IMR-90 (cell line): ENCODE data around the gene SDHAF4. TPM values are rescaled to one million over a fixed set of nuclear protein-coding genes. Genes with fewer than 3 reads are reported as not detected.

Experiments used
- ATAC-seq: fragments of 200-7000 bp; cut with Tn5 transposase; 2 replicates; pipeline ENCODE4 v1.9.1; 2020; ENCODE audit warnings: low read depth, mild to moderate bottlenecking, moderate library complexity
- BruUV-seq: library from RNA; stranded (reverse); fragments of 400-500 nt; replicated peaks from 2 replicates; lab custom pipeline; 2021; lab: Mats Ljungman, UMichigan
- CTCF ChIA-PET: fragments of 300-600 bp; formaldehyde crosslinking; extraction: SDS; loops from one replicate; lab custom pipeline; 2021; ENCODE audit warnings: antibody characterized with exemption; lab: Yijun Ruan, JAX
- POLR2A ChIA-PET: fragments of 300-600 bp; sonication (Branson Sonifier 250); formaldehyde crosslinking; loops from one replicate; lab custom pipeline; 2022; ENCODE audit warnings: antibody characterized with exemption; ENCODE audit not compliant: unreplicated experiment; lab: Charles Lee
- DNase-seq: peaks from one replicate; pipeline ENCODE4 v3.0.0; 2013
- H2AFZ ChIP-seq: replicated peaks from 2 replicates; pipeline ENCODE3; 2013; ENCODE audit warnings: low read length, mild to moderate bottlenecking; ENCODE audit not compliant: poor library complexity
- H2AK5ac ChIP-seq: 2 replicates; pipeline ENCODE4 v1.6.1; 2013; ENCODE audit warnings: low read depth, low read length, inconsistent platforms
- H2AK9ac ChIP-seq: replicated peaks from 2 replicates; pipeline ENCODE3; 2013; ENCODE audit warnings: mild to moderate bottlenecking, low read depth, low read length, moderate library complexity; ENCODE audit not compliant: poor library complexity
- H2BK120ac ChIP-seq: 2 replicates; pipeline ENCODE4 v1.6.1; 2013; ENCODE audit warnings: low read depth, low read length, inconsistent platforms
- H2BK15ac ChIP-seq: 3 replicates; pipeline ENCODE4 v1.6.1; 2013; ENCODE audit warnings: low read depth, low read length, inconsistent platforms
- H2BK20ac ChIP-seq: 2 replicates; pipeline ENCODE4 v1.6.1; 2013; ENCODE audit warnings: low read depth, mild to moderate bottlenecking, inconsistent platforms, low read length, moderate library complexity
- H2BK5ac ChIP-seq: 2 replicates; pipeline ENCODE4 v1.6.1; 2013; ENCODE audit warnings: mild to moderate bottlenecking, low read depth, low read length, inconsistent platforms; ENCODE audit not compliant: poor library complexity, severe bottlenecking
- H3K14ac ChIP-seq: replicated peaks from 2 replicates; pipeline ENCODE4 v1.6.1; 2013; ENCODE audit warnings: low read depth, low read length, inconsistent platforms
- H3K18ac ChIP-seq: 2 replicates; pipeline ENCODE4 v1.6.1; 2013; ENCODE audit warnings: low read depth, low read length, control low read depth
- H3K23ac ChIP-seq: 2 replicates; pipeline ENCODE4 v1.6.1; 2013; ENCODE audit warnings: low read depth, low read length, inconsistent platforms
- H3K27ac ChIP-seq: 2 replicates; pipeline ENCODE4 v1.5.1; 2013; ENCODE audit warnings: mild to moderate bottlenecking, control low read depth, low read length; ENCODE audit not compliant: insufficient read depth
- H3K27me3 ChIP-seq: 2 replicates; pipeline ENCODE4 v1.6.1; 2013; ENCODE audit warnings: low read length; ENCODE audit not compliant: control insufficient read depth, insufficient read depth
- H3K36me3 ChIP-seq: 2 replicates; pipeline ENCODE4 v1.6.1; 2013; ENCODE audit warnings: low read length, mixed read lengths; ENCODE audit not compliant: control insufficient read depth, insufficient read depth
- H3K4ac ChIP-seq: 2 replicates; pipeline ENCODE4 v1.6.1; 2013; ENCODE audit warnings: low read depth, low read length, inconsistent platforms
- H3K4me1 ChIP-seq: 2 replicates; pipeline ENCODE4 v1.6.1; 2013; ENCODE audit warnings: low read length, mixed read lengths; ENCODE audit not compliant: control insufficient read depth, insufficient read depth
- H3K4me2 ChIP-seq: 2 replicates; pipeline ENCODE4 v1.6.1; 2013; ENCODE audit warnings: low read depth, mild to moderate bottlenecking, control low read depth, low read length, moderate library complexity
- H3K4me3 ChIP-seq: 2 replicates; pipeline ENCODE4 v1.5.1; 2013; ENCODE audit warnings: low read depth, mild to moderate bottlenecking, control low read depth, low read length, moderate library complexity; ENCODE audit not compliant: insufficient read depth
- H3K56ac ChIP-seq: 2 replicates; pipeline ENCODE4 v1.6.1; 2013; ENCODE audit warnings: low read length, inconsistent platforms; ENCODE audit not compliant: insufficient read depth; ENCODE audit errors: extremely low read depth
- H3K79me1 ChIP-seq, 2 experiments: 2 replicates each; pipeline ENCODE4 v1.6.1; 2013; ENCODE audit warnings: low read length in 2 of 2, inconsistent platforms in 1 of 2, low read depth in 1 of 2
- H3K9ac ChIP-seq: 2 replicates; pipeline ENCODE4 v1.6.1; 2013; ENCODE audit warnings: low read depth, low read length, control low read depth
- H3K9me1 ChIP-seq: 2 replicates; pipeline ENCODE4 v1.6.1; 2013; ENCODE audit warnings: low read length, inconsistent platforms; ENCODE audit not compliant: insufficient read depth
- H3K9me3 ChIP-seq: 2 replicates; pipeline ENCODE4 v1.6.1; 2013; ENCODE audit warnings: low read length; ENCODE audit not compliant: control insufficient read depth, insufficient read depth
- H4K20me1 ChIP-seq: 2 replicates; pipeline ENCODE4 v1.6.1; 2013; ENCODE audit warnings: low read length, inconsistent platforms; ENCODE audit not compliant: insufficient read depth
- H4K5ac ChIP-seq: 2 replicates; pipeline ENCODE4 v1.6.1; 2013; ENCODE audit warnings: mild to moderate bottlenecking, low read depth, low read length, control low read depth
- H4K8ac ChIP-seq, 2 experiments: 2 replicates each; pipeline ENCODE4 v1.6.1; 2013; ENCODE audit warnings: low read depth in 2 of 2, low read length in 2 of 2, control low read depth in 1 of 2, inconsistent platforms in 1 of 2
- H4K91ac ChIP-seq: 2 replicates; pipeline ENCODE4 v1.6.1; 2013; ENCODE audit warnings: low read depth, low read length, inconsistent platforms; ENCODE audit not compliant: insufficient read depth
- BHLHE40 ChIP-seq: fragments of 150-350 bp; IDR thresholded peaks from 2 replicates; pipeline ENCODE4 v1.6.1; 2016; ENCODE audit warnings: mild to moderate bottlenecking, low read depth, low read length
- CTCF ChIP-seq: conservative IDR thresholded peaks from 2 replicates; pipeline ENCODE4 v1.5.1; 2012; ENCODE audit warnings: mild to moderate bottlenecking, low read depth, low read length, improper control_type of control experiment
- MAZ ChIP-seq: IDR thresholded peaks from 2 replicates; pipeline ENCODE4 v1.6.1; 2012; ENCODE audit warnings: low read depth, mild to moderate bottlenecking, low read length, improper control_type of control experiment, moderate library complexity, borderline replicate concordance
- MXI1 ChIP-seq: IDR thresholded peaks from 2 replicates; pipeline ENCODE4 v1.6.1; 2012; ENCODE audit warnings: low read depth, mild to moderate bottlenecking, low read length, moderate library complexity, borderline replicate concordance
- NFE2L2 ChIP-seq: fragments of 150-350 bp; IDR thresholded peaks from 2 replicates; pipeline ENCODE4 v1.6.1; 2016; ENCODE audit warnings: low read depth, mild to moderate bottlenecking, low read length
- USF2 ChIP-seq: fragments of 150-350 bp; IDR thresholded peaks from 2 replicates; pipeline ENCODE4 v1.6.1; 2017; ENCODE audit warnings: mild to moderate bottlenecking, antibody characterized with exemption, low read length, low read depth
- WGBS, 2 experiments: methylation state at CpG; one replicate each; pipeline versions ENCODE4 v1.1.5 to v1.1.7; 2013; ENCODE audit warnings: missing lambda C conversion rate in 2 of 2; ENCODE audit not compliant: insufficient read length in 1 of 2; ENCODE audit errors: extremely low coverage in 2 of 2; 5-methylcytosine and 5-hydroxymethylcytosine counted together
- dilution Hi-C: fragments of 300-500 bp; cut with HindIII; formaldehyde crosslinking; loops from one replicate; pipeline ENCODE4 v1.14.3; 2018; ENCODE audit warnings: low sequenced_read_pairs; ENCODE audit not compliant: unreplicated experiment
- in situ Hi-C: fragments of 300-500 bp; cut with MboI; formaldehyde crosslinking; loops from 3 replicates; pipeline ENCODE4 v1.14.3; 2019; ENCODE audit warnings: low sequenced_read_pairs, inconsistent platforms, mixed read lengths
- intact Hi-C: fragments of 100-400 bp; cut with micrococcal nuclease; formaldehyde crosslinking; loops from 2 replicates; pipeline ENCODE4 v1.10.0; 2022
- polyA plus RNA-seq, 3 experiments: library from polyadenylated mRNA; depleted of rRNA; stranded (reverse); fragments of >200 nt; gene quantifications; 2 replicates each; pipeline ENCODE4 v1.2.3, GENCODE V29; 2012; ENCODE audit warnings: low replicate concordance in 1 of 3
- total RNA-seq: library from RNA; depleted of rRNA; stranded (reverse); fragments of >200 nt; gene quantifications from 2 replicates; pipeline ENCODE4 v1.2.3, GENCODE V29; 2012

SDHAF4 gene
- total and polyA plus RNA-seq, 2 of the 4 experiments (the other 2 are of a cell fraction): 1.6 to 4.4 TPM

DNA sequence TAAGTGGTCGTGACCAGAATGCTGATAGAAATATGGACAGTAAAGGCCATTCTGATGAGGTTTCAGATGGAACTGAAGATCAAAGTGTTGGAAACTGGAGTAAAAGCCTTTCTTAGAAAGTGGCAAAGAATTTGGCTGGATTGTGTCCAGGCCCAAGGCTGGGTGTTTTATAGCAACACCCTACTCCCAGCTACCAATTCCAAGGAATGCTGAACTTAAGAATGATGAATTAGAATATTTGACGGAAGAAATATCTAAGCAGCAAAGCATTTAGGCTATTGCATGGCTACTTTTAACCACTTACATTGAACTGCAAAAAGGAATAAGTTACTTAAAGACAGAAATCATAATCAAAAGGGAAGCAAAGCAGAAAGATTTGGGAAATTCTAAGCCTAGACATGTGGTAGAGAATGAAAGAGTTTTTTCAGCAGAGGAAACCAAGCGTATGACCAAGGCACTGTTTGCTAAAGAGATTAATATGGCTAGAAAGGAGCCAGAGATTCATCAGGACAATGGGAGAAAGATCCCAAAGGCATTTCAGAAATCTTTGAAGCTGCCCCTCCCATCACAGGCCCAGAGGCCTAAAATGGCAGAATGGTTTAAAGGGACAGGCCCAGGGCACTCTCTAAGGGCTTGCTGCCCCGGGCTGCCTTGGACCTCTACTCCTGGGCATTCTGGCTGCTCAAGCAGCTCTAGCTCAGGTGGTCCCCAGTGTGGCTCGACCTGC is 25.8 kb downstream of the SDHAF4 start:
- H3K27ac ChIP-seq: no peak overlapping the region
- no peak overlapping the region for H3K4me2 ChIP-seq
- no peak overlapping the region for H2BK120ac ChIP-seq
- ATAC-seq: no peak
- H3K9me3 ChIP-seq: no peaks in the 10 kb centered on the region
- H2BK5ac ChIP-seq: no peak overlapping the region
- no peak overlapping the region for H2AK5ac ChIP-seq
- no peak overlapping the region for H3K9ac ChIP-seq
- in situ Hi-C loops (no loop called here), dilution Hi-C loops (no loop called here), intact Hi-C loops (no loop called here)
- H3K14ac ChIP-seq: no peak overlapping the region
- DNase-seq: no peak
- no peaks in the 10 kb centered on the region for H3K4me1 ChIP-seq
- no peaks in the 10 kb centered on the region for H3K9me1 ChIP-seq
- BruUV-seq: no TSS peak
- H3K27me3 ChIP-seq: no peaks in the 10 kb centered on the region
- H4K5ac ChIP-seq: no peak overlapping the region
- H4K20me1 ChIP-seq: no peaks in the 10 kb centered on the region
- no peaks in the 10 kb centered on the region for H3K79me1 ChIP-seq
- H3K36me3 ChIP-seq: no peaks in the 10 kb centered on the region
- H4K91ac ChIP-seq: no peak overlapping the region
- TF ChIP-seq MXI1 (no peak), BHLHE40 (no peak), MAZ (no peak), USF2 (no peak), NFE2L2 (no peak), CTCF (no peak)
- H3K18ac ChIP-seq: no peak overlapping the region
- H2AK9ac ChIP-seq: no peak overlapping the region
- no peak overlapping the region for H2AFZ ChIP-seq
- WGBS, 2 experiments: 70% methylated on average over 1 of the region's 5 CpGs; no CpG with 5 or more reads in 1 of the 2 experiments
- ChIA-PET CTCF (no interaction called here), POLR2A (no interaction called here)
- H2BK15ac ChIP-seq: no peak overlapping the region
- no peak overlapping the region for H3K23ac ChIP-seq
- H3K4ac ChIP-seq: no peak overlapping the region
- H3K56ac ChIP-seq: no peak overlapping the region
- H3K4me3 ChIP-seq: no peak overlapping the region
- no peak overlapping the region for H2BK20ac ChIP-seq
- no peak overlapping the region for H4K8ac ChIP-seq
